Neural progenitor cell (in vitro differentiated cells): ENCODE measurements around the gene MPP4. TPM values are rescaled to one million over a fixed set of nuclear protein-coding genes. Genes with fewer than 3 reads are reported as not detected.

Experiments
- DNase-seq: peaks from one replicate; pipeline ENCODE4 v3.0.0-alpha.2; 2016; ENCODE audit warnings: low spot score
- H2AFZ ChIP-seq: fragments of 200-600 bp; sonication (generic); replicated peaks from 2 replicates; pipeline ENCODE4 v1.6.1; 2016; ENCODE audit warnings: antibody characterized with exemption
- H3F3A ChIP-seq: fragments of 200-600 bp; sonication (generic); 2 replicates; pipeline ENCODE4 v1.6.1; 2016; ENCODE audit warnings: antibody characterized with exemption, low read depth
- H3K27ac ChIP-seq: fragments of 200-600 bp; sonication (generic); 2 replicates; pipeline ENCODE4 v1.5.1; 2016; ENCODE audit warnings: mild to moderate bottlenecking
- H3K27me3 ChIP-seq: fragments of 200-600 bp; sonication (generic); 2 replicates; pipeline ENCODE4 v1.6.1; 2016; ENCODE audit warnings: mild to moderate bottlenecking, moderate library complexity
- H3K36me3 ChIP-seq: fragments of 200-600 bp; sonication (generic); 2 replicates; pipeline ENCODE4 v1.5.1; 2016
- H3K4me1 ChIP-seq: fragments of 200-600 bp; sonication (generic); 2 replicates; pipeline ENCODE4 v1.6.1; 2016; ENCODE audit warnings: mixed run types
- H3K4me2 ChIP-seq: fragments of 200-600 bp; sonication (generic); 2 replicates; pipeline ENCODE4 v1.6.1; 2016
- H3K4me3 ChIP-seq: fragments of 200-600 bp; sonication (generic); 2 replicates; pipeline ENCODE4 v1.5.1; 2016
- H3K79me2 ChIP-seq: fragments of 200-600 bp; sonication (generic); 2 replicates; pipeline ENCODE4 v1.6.1; 2016; ENCODE audit warnings: low read depth
- H3K9ac ChIP-seq: fragments of 200-600 bp; sonication (generic); 2 replicates; pipeline ENCODE4 v1.6.1; 2016
- H3K9me3 ChIP-seq: fragments of 200-600 bp; sonication (generic); 2 replicates; pipeline ENCODE4 v1.5.1; 2016; ENCODE audit warnings: low read depth
- H4K20me1 ChIP-seq: fragments of 200-600 bp; sonication (generic); 2 replicates; pipeline ENCODE4 v1.6.1; 2016; ENCODE audit warnings: low read depth
- H3K27ac Mint-ChIP-seq: 3 replicates; pipeline ENCODE4 v1.8.0; 2021; ENCODE audit warnings: mixed read lengths
- H3K27me3 Mint-ChIP-seq: 2 replicates; pipeline ENCODE4 v1.8.0; 2022; ENCODE audit warnings: low read depth, mild to moderate bottlenecking, inconsistent platforms, moderate library complexity, mixed read lengths; ENCODE audit not compliant: insufficient read depth
- H3K36me3 Mint-ChIP-seq: 3 replicates; pipeline ENCODE4 v1.8.0; 2021; ENCODE audit warnings: mixed read lengths
- H3K4me1 Mint-ChIP-seq: 3 replicates; pipeline ENCODE4 v1.8.0; 2021; ENCODE audit warnings: mixed read lengths
- H3K4me3 Mint-ChIP-seq: 3 replicates; pipeline ENCODE4 v1.8.0; 2021; ENCODE audit warnings: mild to moderate bottlenecking, moderate library complexity, mixed read lengths
- H3K9me3 Mint-ChIP-seq: 3 replicates; pipeline ENCODE4 v1.8.0; 2020; ENCODE audit warnings: mixed read lengths
- EZH2 ChIP-seq: fragments of 200-600 bp; sonication (generic); IDR thresholded peaks from 2 replicates; pipeline ENCODE4 v1.6.1; 2017; ENCODE audit warnings: antibody characterized with exemption, mild to moderate bottlenecking, moderate library complexity
- EZH2phosphoT487 ChIP-seq: fragments of 200-600 bp; sonication (generic); IDR thresholded peaks from 2 replicates; pipeline ENCODE4 v1.6.1; 2017; ENCODE audit warnings: antibody characterized with exemption
- total RNA-seq: library from RNA; depleted of rRNA; stranded (reverse); fragments of >200 nt; gene quantifications from 2 replicates; pipeline ENCODE4 v1.2.3, GENCODE V29; 2015; ENCODE audit warnings: low replicate concordance
- TF ChIP-seq, protein P1 (sequence below): fragments of 200-600 bp; sonication (generic); IDR thresholded peaks from 2 replicates; pipeline ENCODE4 v1.5.1; 2017; ENCODE audit warnings: antibody characterized with exemption, mild to moderate bottlenecking

MPP4 gene
- total RNA-seq, 1 donor from 2014 or later = not detected

DNA sequence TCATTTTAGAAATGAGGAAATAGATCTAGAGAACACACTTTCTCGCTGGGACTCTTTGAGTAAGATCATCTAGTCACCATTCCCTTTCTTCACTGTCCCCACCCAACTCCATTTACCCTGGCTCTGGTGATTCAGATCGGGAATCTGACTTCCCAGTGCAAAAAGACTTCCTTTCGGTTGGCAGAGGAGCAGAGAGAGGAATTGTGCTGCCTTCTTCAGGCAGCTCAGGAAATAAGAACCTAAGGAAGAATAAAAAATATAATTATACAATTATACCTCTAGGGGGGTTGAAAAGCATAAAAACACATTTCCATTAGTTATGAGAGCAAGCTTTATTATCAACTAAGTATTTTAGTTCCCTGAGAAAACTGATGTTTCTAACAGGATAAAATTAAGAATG is 9.3 kb upstream of the MPP4 start:
- Histone ChIP-seq H3K27ac (no peak overlapping the region), H3K4me2 (no peak overlapping the region), H3K4me3 (no peak overlapping the region), H3K9me3 (no peaks in the 10 kb centered on the region), H3F3A (no peaks in the 10 kb centered on the region), H3K9ac (no peak overlapping the region), H4K20me1 (no peaks in the 10 kb centered on the region), H3K4me1 (no peaks in the 10 kb centered on the region), H3K36me3 (no peaks in the 10 kb centered on the region), H3K79me2 (no peaks in the 10 kb centered on the region), H2AFZ (no peak overlapping the region), H3K27me3 (no peaks in the 10 kb centered on the region)
- peaks cover 13% of the 10 kb centered on the region for H3K36me3 Mint-ChIP-seq
- DNase-seq = no peak
- no peaks in the 10 kb centered on the region for H3K9me3 Mint-ChIP-seq
- TF ChIP-seq EZH2 (no peak), EZH2phosphoT487 (no peak)
- TF ChIP-seq, protein P1, sequence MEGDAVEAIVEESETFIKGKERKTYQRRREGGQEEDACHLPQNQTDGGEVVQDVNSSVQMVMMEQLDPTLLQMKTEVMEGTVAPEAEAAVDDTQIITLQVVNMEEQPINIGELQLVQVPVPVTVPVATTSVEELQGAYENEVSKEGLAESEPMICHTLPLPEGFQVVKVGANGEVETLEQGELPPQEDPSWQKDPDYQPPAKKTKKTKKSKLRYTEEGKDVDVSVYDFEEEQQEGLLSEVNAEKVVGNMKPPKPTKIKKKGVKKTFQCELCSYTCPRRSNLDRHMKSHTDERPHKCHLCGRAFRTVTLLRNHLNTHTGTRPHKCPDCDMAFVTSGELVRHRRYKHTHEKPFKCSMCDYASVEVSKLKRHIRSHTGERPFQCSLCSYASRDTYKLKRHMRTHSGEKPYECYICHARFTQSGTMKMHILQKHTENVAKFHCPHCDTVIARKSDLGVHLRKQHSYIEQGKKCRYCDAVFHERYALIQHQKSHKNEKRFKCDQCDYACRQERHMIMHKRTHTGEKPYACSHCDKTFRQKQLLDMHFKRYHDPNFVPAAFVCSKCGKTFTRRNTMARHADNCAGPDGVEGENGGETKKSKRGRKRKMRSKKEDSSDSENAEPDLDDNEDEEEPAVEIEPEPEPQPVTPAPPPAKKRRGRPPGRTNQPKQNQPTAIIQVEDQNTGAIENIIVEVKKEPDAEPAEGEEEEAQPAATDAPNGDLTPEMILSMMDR = no peak
- no peak overlapping the region for H3K4me3 Mint-ChIP-seq
- H3K27ac Mint-ChIP-seq = no peak overlapping the region
- H3K27me3 Mint-ChIP-seq = no peaks in the 10 kb centered on the region
- peaks cover 2% of the 10 kb centered on the region for H3K4me1 Mint-ChIP-seq

DNA sequence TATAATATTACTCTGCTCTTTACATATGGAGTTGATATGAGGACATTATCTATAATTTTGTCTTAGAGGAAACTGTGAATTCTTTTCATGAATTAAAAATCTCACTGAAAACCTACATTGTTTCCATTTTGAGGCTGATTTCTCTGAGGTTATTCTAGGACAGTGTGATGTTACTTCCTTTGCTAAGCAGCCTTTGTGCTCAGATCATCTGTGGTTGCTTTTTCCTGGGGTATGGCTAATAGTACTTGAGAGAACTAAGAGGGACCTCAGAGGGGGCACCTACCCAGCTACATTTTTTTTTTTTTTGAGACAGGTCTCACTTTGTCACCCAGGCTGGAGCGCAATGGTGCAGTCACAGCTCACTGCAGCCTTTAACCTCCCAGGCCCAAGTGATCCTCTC is 8.7 kb upstream of the MPP4 start:
- no peak overlapping the region for H3K4me3 Mint-ChIP-seq
- peaks cover 2% of the 10 kb centered on the region for H3K4me1 Mint-ChIP-seq
- no peaks in the 10 kb centered on the region for H3K27me3 ChIP-seq
- no peak overlapping the region for H3K9ac ChIP-seq
- H4K20me1 ChIP-seq = no peaks in the 10 kb centered on the region
- no peaks in the 10 kb centered on the region for H3K36me3 ChIP-seq
- H2AFZ ChIP-seq = no peak overlapping the region
- no peak overlapping the region for H3K27ac ChIP-seq
- no peak for TF ChIP-seq EZH2
- no peak for TF ChIP-seq EZH2phosphoT487
- TF ChIP-seq, protein P1 = no peak
- H3K4me2 ChIP-seq = no peak overlapping the region
- H3K79me2 ChIP-seq = no peaks in the 10 kb centered on the region
- H3K27me3 Mint-ChIP-seq = no peaks in the 10 kb centered on the region
- H3K4me1 ChIP-seq = no peaks in the 10 kb centered on the region
- peaks cover 14% of the 10 kb centered on the region for H3K36me3 Mint-ChIP-seq
- H3K4me3 ChIP-seq = no peak overlapping the region
- H3K9me3 ChIP-seq = no peaks in the 10 kb centered on the region
- DNase-seq = no peak
- no peaks in the 10 kb centered on the region for H3F3A ChIP-seq
- H3K27ac Mint-ChIP-seq = no peak overlapping the region
- no peaks in the 10 kb centered on the region for H3K9me3 Mint-ChIP-seq

DNA sequence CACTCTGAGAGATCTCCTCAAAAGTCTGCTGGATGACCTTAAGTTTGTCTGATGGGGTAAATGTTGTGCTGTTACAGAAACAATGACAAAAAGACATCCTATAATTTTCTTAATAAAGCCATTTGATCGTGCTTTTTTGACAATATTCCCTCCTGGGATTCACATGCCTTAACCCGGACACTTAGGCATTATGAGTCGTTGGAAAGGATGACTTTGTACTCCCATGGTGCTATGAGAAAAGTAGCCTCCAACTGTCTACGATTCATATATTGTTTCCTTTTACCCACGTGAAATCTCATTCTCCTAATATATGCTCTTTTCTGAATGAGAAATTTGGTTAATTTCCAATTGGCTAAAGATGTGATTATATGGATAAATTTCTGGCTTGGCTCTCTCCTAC is 6.1 kb upstream of the MPP4 start:
- H3K27me3 Mint-ChIP-seq = no peaks in the 10 kb centered on the region
- no peak for TF ChIP-seq EZH2
- no peak for TF ChIP-seq EZH2phosphoT487
- TF ChIP-seq, protein P1 = no peak
- no peaks in the 10 kb centered on the region for H3K9me3 ChIP-seq
- H3K36me3 Mint-ChIP-seq = peaks cover 17% of the 10 kb centered on the region
- no peaks in the 10 kb centered on the region for H4K20me1 ChIP-seq
- H3K27ac ChIP-seq = no peak overlapping the region
- no peak overlapping the region for H3K4me3 Mint-ChIP-seq
- H3K4me1 Mint-ChIP-seq = no peaks in the 10 kb centered on the region
- no peaks in the 10 kb centered on the region for H3F3A ChIP-seq
- H3K27me3 ChIP-seq = no peaks in the 10 kb centered on the region
- H3K4me2 ChIP-seq = no peak overlapping the region
- no peaks in the 10 kb centered on the region for H3K9me3 Mint-ChIP-seq
- no peaks in the 10 kb centered on the region for H3K4me1 ChIP-seq
- H3K9ac ChIP-seq = no peak overlapping the region
- no peak overlapping the region for H3K4me3 ChIP-seq
- H3K79me2 ChIP-seq = no peaks in the 10 kb centered on the region
- H2AFZ ChIP-seq = no peak overlapping the region
- DNase-seq = no peak
- H3K27ac Mint-ChIP-seq = no peak overlapping the region
- H3K36me3 ChIP-seq = no peaks in the 10 kb centered on the region
